GM19452 (cell line): ENCODE data around the gene CPS1.

Experiments
- ATAC-seq: cut with Tn5 transposase; IDR thresholded peaks from one replicate; pipeline ENCODE4 v1.9.1; 2021; ENCODE audit not compliant: unreplicated experiment

Gene CPS1

DNA sequence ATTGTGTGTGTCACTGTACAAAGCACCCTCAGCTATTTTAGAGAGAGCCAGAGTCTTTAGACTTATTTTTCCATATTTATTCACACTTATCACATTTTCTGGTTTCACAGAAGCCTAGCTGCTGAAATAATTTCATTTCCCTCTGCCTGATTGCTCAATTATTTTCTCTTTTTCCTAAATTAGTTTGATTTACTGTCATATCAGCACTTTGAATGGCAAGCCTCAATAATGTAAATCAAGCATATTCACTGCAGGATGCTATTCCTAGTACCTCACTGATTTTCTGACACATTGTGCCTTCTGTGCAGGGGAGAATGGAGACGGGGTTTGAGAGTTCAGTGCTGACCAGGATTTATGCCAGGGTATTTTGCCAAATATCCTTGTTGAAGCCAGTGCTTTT lies 48.3 kb downstream of the CPS1 start:
- no peak for ATAC-seq

DNA sequence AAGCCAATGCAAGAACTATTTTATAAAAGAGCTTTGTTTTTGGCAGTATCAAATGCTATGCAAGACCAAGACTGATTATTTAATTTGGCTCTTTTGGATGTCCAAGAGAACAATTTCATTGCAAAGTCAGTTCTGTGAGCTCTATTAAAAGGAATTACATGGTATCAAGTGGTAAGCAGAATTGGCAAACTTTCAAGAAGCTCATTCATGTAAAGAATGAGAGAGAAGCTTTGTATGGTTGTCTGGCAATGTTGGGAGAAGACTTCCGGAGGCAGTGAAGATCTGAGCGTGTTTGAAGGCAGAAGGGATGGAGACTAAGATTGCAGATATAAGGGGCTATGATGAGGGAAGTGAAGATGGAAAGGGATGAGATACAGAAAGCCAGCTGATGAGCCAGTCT lies 49.6 kb downstream of the CPS1 start:
- no peak for ATAC-seq

DNA sequence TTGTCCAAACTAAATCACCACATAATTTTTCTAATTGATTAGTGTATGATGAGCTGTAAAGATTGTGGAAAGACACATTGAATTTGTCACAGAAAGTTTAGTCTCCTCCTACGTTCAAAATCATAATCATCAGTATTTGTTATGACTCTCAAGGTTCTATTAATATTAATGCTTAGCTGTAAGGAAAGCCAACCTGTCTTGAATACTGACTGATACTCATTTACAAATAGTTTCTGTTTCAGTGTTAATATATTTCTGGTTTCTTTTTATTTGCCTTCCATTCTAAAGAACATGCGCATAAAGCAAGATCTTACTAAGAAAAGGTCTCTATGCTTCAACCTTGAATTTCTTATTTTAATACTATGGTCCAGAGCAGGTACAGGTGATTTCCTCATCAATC lies 55.1 kb downstream of the CPS1 start:
- no peak for ATAC-seq

DNA sequence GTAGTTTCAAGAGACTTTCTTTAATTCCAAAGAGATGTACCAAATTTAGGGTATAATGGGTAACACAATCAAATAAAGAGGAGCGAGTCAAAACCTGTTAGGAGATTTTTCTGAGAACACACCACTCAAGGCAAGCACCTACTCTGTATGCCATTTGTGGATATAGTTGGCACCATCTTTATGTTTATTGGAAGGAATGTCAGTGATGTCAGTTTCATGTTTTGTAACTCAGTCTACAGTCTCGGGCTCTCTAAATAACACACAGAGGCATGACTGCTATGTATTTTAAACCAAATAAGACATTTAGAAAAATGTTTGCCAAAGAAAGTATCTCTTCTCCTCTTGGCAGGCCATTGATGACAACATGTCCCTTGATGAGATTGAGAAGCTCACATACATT lies 59.7 kb downstream of the CPS1 start:
- ATAC-seq, result no peak

DNA sequence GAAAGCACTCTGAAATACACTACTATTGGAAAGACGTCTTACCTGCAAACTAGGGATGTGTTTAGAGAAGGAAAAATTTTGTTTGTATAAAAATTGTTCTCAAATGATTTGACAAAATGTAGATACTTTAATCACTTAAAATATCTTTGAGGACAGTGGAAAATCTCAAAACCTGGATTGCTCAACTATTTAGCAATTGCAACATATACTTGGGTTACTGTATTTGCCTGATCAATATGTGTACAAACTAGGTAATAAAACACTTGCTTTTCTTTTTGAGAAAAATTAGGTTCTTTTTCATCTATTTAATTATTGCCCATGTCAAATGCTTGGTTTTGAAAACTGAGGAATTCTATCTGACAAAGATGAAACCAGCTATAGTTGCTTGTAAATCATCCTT lies 60.9 kb downstream of the CPS1 start:
- no peak for ATAC-seq

DNA sequence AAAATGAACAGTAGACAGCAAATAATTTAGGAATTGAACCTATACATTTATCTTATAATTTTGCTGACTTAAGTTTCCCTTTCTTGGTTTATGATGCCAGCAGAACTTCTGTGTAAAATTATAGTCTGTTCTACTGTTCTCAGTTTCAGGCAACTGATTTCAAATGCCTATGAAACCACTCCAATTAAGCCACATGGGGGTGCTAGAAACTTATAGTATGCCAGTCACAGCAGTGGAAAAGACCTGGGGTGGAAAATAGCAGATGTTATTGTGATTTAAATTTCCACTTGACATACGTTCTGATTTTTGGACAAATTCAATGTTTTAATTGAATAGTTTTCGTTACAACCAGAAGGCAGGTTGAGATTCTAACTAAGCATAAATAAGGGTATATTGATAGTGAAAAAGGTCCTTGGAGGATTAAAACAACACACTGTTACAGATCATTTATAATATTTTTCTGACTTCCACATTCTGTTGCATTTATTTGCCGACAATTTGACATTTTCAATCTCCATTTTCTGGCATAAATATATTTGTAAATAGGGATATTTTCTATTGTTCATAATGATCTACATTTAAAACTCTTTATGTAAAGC lies 61.4 kb downstream of the CPS1 start:
- peak; percentile 68 for ATAC-seq

DNA sequence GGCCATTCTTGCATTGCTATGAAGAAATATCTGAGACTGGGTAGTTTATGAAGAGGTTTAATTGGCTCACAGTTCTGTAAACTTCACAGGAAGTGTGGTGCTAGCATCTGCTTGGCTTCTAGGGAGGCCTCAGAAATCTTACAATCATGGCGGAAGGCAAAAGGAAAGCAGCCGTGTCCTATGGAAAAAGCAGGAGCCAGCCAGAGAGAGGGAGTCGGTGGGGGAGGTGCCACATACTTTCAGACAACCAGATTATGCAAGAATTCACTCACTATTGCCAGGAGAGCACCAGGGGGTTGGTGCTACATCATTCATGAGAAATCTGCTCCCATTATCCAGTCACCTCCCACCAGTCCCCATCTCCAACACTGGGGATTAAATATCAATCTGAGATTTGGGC lies 64.1 kb downstream of the CPS1 start:
- ATAC-seq, result no peak

DNA sequence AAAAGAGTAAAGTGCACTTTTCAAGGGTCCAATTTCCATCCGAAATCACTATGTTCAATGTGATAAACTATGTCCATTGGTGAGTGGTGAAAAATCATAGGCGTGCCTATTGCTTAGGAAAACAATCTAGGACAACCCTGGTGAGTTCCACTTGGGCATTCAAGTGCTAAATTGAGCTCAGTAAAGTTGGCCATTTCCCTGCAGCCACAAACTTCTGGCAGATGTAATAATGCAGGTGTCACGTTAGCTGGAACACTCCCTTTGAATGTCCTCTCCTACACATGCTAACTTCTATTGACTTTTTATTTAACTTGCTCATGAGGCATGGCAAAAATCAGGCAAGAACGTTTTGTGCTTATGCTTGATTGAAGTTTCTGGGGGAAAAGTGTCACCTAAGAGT lies 67.1 kb downstream of the CPS1 start:
- no peak for ATAC-seq

DNA sequence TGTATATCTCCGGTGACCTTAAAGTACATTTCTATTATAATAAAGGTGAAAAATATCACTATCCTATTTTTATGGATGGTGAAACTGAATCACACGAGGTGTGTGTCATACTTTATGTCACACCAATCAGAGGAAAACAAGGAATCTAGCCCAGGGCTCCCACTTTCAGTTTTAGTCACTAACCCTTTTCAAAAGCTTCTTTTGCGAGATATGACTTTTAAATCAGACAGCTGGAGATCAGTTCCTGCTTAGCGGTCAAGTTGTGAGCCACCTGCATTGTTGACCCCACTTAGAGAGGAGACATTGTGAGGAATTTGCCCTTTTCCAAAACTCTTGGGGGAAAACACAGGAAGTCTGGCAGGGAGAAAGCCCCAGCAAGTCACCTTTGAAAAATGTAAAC lies 70.5 kb downstream of the CPS1 start:
- ATAC-seq, result no peak

DNA sequence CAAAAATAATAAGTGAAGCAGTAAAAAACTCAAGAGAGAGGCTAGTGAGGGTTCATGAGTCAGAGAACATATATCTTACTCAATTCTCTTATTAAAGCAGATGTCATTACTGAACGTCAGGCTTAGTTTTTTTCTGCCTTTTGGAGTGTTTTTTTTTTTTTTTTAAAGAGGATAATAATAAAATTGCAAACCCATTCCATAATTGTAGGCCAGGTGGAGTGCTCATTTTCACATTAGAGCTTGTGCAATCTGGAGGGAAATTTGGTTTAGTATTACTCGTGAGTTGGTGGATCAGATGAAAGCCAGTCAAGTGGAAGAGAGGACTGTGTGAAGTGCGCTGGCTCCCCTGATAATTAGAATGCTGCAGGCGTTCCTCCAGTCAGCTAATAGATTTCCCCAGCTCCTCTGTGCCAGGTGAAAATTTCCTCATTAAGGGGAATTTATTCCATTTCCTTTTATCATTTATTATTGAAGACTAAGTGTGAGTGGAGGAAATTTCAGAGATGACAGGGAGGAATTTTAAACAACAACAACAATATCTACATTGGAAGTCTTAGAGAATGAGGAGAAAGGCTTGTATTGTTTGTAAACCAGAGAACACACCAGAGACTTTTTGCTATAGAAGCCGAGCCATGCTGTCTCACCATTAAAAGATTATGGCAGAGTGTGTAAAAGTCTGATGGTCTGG lies 74.6 kb downstream of the CPS1 start:
- ATAC-seq, result no peak

DNA sequence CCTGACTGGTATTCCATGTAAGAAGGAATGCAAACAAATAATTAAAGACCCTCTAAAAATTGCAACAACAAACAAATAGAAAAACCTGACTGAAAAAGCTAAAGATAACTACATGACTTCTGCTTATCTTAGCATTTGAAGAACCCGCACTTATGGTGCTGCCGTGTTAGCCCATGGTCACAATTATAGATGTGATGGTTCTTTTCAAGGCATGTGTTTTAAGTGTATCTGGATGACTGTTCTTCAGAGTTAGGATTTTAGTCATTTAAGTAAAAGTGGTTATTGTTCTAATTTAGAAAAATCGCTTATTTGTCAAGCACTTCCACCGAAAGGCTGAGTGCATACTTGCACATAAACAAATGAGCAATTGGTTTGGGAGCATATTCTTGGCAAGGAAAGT lies 77.3 kb downstream of the CPS1 start:
- no peak for ATAC-seq

DNA sequence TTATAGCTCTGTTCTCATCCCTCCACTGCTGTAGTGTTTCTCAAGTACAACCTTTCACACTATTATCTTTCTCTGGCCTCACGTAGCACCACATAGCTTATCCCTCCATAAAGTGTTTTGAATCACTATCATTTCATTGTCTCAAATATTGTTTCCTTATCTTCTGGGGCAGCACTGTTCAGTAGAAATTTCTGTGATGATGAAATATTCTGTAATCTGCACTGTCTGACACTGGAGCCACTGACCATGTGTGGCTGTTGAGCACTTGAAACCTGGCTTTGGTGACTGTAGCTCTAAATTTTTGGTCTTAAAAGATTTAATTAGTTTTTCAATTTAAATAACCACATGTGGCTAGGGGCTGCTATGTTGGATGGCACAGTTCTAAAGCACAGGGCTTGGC lies 78.9 kb downstream of the CPS1 start:
- ATAC-seq, result no peak

DNA sequence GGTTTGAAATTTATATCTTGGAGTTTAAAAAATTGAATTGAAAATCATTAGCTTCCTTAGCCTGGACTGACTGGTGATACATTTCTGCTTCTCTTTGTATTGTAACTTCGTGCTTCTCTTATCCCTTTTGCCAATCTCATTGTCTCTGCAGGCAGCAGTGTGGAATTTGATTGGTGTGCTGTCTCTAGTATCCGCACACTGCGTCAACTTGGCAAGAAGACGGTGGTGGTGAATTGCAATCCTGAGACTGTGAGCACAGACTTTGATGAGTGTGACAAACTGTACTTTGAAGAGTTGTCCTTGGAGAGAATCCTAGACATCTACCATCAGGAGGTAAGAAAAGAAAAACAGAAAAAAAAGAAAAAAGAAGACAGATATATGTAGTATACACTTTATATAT lies 85.9 kb downstream of the CPS1 start:
- ATAC-seq, result no peak

DNA sequence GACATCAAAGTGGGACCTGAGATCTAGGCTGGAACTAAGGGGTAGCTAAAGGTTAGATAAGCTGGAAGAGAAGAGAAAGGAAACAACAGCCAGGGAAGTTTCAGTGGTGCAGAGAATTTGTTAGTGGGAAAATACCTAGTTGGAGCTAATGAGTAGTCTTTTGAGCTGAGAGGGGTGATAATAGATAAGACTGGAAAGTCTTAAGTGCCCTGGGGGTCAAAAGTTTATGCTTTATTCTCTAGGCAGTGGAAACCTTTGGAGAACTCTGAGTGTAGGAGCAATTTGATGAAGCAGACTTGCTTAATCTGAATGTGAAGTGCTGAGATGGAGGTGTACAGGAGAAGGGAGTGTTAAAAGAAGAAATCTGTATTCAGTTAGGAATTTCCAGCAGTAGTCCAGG lies 90.8 kb downstream of the CPS1 start:
- ATAC-seq, result no peak

DNA sequence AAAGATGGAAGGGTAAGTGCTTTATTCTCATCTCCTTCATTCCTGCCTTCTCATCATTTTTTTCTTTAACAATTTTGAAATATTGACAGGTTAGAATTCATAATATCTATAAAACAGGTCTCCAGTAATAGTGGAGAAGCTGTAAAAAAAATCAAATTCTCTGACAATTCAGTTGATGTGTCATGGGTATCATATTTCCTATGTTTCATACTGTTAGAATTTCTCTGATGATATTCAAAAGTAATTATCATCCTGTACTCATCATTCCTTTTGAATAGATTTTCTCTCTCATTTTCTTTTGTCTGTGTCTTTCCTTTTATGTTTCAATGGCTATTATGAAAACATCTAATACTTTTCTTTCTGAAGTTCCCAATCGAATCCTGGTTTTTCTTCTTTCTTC lies 97.7 kb downstream of the CPS1 start:
- ATAC-seq, result no peak

DNA sequence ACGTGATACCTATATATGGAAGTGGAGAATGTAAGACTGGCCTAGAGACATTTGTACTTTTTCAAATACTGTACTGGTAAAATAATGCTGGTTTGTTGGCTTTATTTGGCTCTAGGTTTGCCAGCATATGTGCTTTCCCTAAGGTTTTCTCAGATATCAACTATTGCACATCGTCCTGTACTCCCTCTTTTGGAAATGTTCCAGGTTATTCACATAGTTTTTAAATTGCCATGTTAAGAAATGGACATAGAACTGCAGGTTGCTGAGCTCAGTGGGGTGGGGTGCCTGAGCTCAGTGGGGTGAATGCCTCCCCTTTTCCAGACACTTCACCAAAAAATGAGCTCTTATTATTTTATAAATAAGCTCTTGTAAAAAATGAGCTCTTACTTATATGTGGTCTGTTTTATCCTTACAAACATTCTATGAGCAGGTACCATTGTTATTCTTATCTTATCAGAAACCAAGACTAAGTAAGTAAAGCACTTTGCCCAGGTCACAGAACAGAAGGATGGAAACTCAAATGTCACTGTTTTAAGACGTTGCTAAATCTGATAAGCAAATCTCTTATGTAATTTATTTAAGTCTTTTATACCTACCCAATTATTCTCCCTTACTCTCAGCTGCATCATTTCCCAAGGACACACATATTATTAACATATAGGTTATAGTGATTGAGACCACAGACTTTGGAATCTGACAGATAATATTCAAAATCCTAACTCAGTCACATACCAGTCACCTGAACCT lies 99.0 kb downstream of the CPS1 start:
- ATAC-seq, result no peak

DNA sequence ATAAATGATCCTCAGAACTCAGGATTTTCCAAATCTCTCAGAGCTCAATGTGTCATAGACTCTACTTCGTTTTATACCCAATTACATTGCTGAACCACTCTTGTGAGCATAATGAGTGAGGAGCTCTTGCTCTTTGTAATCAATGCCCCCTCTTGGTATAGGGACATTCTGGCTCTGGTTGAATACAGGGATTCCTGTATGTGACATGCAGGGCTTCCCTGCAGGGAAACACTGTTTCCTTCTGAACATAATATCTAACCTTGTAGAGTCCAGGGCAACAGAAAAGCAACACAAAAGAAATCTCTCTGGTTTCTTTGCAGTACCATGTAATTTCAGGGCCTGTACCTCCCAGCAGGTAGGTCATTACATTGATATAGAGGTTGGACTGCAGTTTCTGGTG lies 101.5 kb downstream of the CPS1 start:
- ATAC-seq, result no peak

DNA sequence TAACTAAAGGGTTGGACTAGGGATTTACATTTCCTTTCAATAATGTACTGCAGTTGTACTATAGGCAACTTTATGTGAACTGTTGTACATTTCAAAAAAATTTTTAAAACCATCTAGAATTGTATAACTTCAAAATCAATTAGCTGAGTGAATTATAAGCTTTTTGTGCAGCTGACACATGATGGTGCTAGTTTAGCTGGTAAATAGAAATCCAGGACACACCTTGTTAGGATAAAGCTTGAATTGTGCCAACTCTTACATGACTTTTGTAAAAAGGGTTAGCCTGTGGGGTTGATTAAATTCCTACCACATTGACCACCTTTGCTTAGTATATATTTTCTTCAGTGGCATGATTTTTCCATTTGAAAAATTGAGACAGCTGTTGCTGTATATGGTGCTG lies 104.4 kb downstream of the CPS1 start:
- no peak for ATAC-seq

DNA sequence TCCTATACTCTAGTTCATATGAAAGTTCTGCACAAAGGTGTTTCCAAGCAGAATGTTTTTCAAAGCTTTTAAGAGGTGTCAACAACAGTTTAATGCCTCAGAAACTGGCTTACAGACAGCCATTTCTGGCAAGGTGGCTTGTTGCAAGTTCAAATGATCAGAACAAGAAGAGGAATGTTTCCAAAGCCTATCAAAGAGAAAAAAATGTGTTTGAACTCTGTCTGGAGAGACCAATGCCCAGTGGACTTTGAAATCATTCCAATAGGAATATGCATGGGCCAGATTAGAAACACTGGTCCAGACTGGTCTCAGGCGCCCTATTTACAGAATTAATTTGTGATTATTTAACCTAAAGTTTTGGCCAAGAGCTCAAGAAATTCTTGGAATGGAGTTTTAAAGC lies 106.2 kb downstream of the CPS1 start:
- ATAC-seq, result no peak

DNA sequence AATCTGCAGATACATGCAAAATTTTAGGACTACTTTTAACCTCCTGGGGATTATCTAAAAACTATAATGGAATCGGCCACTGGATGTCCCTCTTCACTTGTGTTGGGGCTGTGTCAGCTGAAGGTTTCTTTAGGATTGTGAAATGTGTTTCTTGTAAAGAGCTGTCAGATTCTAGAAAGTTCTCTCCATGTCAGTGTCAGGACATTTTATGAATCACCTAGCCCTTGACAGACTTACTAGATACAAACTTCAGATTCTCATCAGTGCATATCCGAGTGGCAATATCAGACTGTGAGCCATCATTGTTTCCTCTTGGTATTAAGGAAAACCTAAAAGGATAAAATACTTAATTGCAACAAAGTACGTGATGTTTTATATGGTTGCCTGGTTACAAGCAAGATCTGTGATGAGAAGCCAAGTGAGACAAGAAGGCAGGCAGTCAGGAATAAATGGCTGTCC lies 107.3 kb downstream of the CPS1 start:
- no peak for ATAC-seq

DNA sequence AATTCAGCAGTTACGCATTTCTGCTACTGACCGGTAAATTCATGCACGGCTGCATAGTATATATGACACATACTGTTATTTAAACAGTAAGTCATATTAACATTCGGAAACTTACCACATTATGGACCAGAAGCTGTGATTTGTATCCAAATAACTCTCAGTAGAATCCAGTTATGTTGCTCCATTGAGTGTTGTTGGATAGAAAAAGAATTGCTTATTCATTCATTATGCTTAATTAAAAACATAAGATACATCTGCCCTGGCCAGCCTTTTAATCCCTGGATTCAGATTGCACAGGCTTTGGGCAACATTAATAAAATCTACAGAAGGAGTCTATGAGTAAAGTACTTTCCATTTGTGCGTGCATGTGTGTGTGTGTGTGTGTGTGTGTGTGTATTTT lies 111.3 kb downstream of the CPS1 start:
- ATAC-seq, result no peak

DNA sequence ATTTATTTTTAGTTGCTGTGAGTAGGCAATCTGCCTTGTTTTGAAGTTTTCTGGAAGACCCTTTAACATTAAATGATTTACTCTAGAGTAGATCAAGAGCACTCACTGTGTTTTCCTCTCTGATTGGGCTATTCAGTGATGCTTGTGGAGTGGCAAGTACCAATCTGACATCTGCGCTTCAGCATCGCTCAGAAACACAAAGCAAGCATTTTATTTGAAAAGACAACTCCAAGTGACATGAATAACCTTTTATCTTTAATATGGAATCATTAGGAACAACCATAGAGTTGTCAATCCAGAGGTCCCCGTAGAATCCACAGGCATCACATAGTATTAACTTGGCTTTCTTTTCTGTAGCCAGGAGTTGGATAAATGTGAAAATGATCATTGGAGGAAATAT lies 114.7 kb downstream of the CPS1 start:
- ATAC-seq, result no peak
